NCI-H1092 (cell line): ENCODE measurements around the gene ATP2B1.
"Not testable (repeated sequence)": the region's sequence is repeated elsewhere in the genome, so short reads cannot be mapped to it uniquely, and the experiment has no call there.

Experiments used
- DNase-seq: peaks from one replicate; lab custom pipeline; 2025; lab: John Stamatoyannopoulos, UW

Gene ATP2B1

GRCh38 chr12:89708565-89709156 is at the start of gene ATP2B1:
Gene ATP2B1 (minus strand): TSS chr12:89708838. CDS start chr12:89655886, 52,952 bp downstream.
- peak; percentile 69 for DNase-seq

- DNase-seq: not testable (repeated sequence)
Measured at GRCh38 chr12:89757987-89758386, 49.3 kb upstream of the ATP2B1 start.

- DNase-seq: no peak
Measured at GRCh38 chr12:89756585-89757398, 48.2 kb upstream of the ATP2B1 start.

GRCh38 chr12:89756194-89756584 is 47.6 kb upstream of the ATP2B1 start:
- DNase-seq: no peak

DNA sequence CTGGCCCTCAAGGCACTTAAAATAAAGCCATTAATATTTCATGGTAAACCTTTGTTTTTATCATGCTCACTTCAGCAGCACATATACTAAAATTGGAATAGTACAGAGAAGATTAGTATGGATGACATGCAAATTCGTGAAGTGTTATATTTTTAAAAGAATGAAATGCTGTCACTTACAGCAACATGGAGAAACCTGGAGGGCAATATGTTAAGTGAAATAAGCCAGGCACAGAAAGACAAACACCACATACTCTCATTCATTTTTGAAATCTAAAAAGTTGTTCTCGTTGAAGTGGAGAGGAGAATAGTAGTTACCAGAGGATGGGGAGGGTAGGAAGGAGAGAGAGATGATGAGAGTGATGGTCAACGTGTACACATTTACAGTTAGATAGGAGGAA is 45.4 kb upstream of the ATP2B1 start:
- no peak for DNase-seq

DNA sequence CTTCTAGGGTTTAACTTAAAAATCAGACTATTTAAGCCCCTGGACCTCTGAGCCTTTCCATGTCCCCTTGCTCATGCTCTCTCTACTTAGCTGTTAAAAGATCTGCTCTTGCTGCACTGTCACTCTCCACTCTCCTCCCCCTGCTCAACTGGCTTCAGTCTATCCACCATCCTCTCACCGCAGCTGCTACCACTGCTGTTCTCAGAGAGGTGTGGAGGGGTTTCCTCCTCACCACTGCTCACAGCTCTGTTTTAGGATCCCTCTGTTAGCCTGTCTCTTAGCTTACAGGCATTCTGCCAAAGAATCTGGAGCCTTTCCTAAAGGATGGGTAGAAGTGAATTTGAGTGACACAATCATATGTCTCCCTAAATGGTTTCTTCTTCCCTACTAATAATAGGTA is 43.7 kb upstream of the ATP2B1 start:
- DNase-seq: no peak

DNA sequence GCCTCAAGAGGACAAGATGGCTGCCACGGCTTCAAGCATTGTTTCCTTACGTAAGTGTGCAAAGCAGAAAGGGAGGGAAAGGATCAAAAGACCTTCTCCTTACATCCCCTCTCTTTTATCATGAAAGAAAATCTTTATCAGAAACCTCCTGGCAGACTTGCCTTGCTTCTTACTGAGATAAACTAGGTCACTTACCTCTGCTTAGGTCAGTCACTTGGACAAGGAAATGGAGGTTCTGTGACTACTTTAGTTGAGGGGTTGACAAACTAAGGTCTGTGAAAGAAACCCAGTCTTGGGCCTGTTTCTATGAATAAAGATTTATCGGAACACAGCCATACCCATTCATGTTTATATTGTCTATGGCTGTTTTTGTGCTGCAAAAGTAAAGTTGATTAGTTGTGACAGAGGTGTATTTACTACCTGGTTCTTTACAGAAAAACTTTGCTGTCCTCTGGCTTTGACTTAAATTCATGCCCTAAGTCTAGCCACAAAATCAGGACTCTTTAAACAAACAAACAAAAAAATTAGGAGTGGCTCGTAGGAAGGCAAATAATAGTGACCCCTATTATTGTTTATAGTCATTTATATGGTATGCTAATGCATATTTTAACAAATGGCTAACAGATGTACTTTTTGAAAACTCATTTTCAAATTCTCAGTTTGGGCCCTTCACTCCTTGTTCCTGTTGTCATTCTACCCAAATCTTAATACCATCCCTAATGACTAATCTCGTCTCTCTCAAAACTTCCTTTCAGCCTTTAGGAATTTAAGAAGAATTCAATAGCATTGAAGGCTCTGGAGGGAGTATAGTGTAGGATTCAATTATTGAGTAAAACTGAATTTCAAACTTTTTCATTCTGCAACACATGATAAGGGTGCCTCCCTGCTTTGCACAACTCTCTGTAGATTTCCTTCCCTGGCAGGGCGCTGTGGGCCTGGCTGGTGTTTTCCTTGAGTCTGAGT is 42.0 kb upstream of the ATP2B1 start:
- DNase-seq: no peak

DNA sequence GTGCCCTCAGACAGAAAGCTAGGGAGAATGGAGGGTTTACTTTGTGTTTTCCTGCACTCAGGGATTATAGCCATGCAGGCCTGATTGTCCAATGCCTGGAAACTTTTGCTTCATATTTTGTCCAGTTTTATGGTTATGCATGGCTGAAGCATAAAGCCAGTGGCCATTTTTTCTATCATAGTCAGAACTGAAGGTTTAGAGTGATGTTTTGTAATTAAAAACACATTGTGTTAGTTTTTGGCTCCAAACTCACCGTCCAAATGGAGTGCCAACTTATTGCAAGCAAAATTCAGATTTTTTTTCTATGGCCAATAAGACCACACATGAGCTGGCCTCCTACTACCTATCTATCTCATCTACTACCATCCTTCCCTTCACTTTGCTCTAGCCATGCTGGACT is 40.2 kb upstream of the ATP2B1 start:
- DNase-seq: no peak

- DNase-seq: no peak
Measured at GRCh38 chr12:89745286-89745685, 36.6 kb upstream of the ATP2B1 start.

- DNase-seq: no peak
Measured at GRCh38 chr12:89742337-89743022, 33.8 kb upstream of the ATP2B1 start.

DNA sequence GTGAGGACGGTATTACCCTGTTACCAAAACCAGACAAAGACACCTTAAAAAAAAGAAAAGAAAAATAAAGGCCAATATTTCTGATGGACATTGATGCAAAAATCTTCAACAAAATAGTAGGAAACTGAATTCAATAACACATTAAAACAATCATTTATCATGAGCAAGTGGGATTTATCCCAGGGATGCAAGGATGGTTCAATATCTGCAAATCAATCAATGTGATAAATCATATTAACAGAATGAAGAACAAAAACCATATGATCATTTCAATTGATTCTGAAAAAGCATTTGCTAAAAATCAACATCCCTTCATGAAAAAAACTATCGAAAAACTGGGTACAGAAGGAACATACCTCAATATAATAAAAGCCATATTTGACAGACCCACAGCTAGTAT is 32.3 kb upstream of the ATP2B1 start:
- DNase-seq: no peak

GRCh38 chr12:89736995-89737394 is 28.4 kb upstream of the ATP2B1 start:
- no peak for DNase-seq

DNA sequence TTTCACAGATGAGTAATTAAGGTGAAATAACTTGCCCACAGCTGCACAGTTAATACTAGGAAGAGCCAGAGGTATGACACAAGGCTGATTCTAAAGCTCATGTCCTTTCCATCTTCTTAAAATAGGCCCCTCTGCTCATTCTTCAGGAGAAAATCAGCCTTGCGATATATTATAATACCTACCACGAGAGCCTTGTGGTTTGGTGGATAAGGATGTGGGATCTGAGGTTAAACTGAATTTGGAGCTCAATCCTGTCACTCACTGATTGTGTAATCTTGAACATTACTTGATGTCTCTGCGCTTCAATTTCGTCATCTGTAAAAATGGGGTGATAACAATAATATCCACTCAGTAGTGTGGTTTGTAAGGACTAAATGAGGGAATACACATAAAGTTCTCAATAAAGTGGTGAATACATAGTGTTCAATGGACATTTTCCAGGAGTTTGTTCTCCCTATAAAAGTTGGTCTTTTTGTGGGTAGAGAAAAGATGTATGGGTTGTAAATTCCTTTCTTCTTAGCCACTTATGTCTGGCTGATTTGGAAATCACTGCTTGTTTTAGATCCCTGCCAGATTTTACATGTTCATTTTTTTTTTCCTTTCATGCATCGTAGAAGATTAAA is 25.1 kb upstream of the ATP2B1 start:
- DNase-seq: no peak

DNA sequence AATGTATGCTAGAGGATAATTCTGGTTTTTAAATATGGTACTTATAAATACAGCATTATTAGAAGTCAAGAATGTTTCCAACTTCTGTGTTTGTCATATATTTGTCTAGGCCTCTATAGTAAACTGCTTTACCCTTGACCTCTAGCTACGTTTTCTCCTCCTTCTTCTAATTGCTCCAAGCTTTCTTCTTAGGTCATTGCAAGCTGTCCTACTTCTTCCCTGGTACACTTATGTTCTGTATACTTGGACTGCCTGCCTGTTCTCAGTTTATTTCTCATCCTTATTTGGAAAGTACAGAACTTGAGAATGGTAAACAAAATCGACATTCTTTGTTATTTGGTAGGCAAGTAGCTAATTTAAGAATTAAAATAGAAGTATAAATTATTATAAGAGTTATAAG is 23.9 kb upstream of the ATP2B1 start:
- DNase-seq: no peak

GRCh38 chr12:89731614-89732013 is 23.0 kb upstream of the ATP2B1 start:
- DNase-seq: no peak

GRCh38 chr12:89731089-89731488 is 22.5 kb upstream of the ATP2B1 start:
- DNase-seq: no peak

- DNase-seq: no peak
Measured at GRCh38 chr12:89729946-89730459, 21.4 kb upstream of the ATP2B1 start.

DNA sequence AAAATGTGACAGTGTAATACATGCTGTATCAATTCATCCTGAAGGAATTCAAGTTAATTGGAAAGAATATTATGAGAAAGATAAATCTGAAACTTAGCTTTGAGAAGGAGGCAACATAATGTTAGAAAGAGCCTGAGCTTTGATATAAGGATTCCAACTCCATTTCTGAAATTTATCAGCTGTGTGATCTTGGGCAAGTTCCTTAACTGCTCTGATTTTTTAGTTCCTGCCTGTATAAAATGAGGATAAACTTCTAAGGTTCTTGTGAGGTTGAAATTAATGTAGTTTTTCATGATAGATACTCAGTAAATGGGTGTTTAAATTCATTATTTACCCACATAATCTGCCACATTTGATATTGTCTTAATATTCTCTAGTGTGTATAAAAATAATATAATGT is 14.6 kb upstream of the ATP2B1 start:
- DNase-seq: no peak

DNA sequence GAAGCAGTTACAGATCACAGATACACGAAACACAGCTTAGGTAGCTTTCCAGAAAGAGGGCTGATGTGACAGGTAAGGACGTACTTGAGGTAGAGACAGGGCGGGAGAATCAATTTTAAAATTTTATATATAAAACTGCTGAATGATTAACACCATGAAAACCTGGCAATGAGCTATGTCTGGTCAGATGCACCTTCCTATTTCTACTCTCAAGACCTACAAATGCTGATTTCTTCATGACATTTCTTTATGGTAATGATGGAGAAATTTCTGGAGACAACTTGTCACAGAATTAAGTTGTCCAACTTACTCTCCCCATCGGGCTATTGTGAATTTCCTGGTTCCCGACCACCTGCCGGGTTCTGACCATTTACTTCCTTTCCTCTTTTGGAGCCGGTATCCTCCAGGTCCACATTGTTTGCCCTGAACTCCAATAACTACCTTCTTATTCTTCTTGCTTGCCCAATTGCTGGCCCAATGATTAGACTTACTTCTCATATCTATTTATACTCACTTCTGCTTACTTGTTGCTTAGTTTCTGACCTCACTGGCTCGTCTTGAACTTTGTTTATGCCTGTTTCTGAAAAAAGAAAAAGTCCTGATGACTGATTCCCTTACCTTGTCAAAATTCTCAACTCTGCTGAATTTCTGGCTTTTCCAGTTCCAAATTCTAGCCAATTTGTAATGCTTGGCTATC is 12.8 kb upstream of the ATP2B1 start:
- no peak for DNase-seq

DNA sequence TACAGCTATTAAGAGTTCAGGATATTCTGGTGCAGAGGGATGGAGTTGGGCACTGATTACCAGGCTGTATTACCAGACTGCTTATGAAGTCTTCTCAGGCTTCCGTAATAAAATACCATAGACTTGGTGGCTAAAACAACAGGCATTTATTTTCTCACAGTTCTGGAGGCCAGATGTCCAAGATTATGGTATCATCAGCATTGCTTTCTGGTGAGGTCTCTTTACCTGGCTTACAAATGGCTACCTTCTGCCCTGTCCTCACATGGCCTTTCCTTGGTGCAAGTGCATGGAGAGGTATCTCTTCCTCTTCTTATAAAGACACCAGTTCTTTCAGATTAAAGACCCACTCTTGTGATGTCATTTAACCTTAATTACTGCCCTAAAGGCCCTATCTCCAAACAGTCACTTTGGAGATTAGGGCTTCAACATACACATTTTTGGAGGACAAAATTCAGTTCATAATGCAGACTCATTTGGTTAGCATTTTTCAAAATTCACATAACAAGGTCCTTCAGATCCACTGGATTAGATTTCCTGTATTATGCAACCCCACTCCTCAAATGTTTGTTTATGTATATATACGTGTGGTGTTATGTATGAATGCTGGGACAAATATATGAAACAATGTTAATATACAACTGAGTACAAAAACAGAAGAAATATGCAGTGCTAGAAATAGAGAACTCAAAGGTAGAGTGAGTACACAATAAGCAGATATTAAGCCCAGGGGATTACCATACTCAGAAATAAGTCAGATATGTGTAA is 9.3 kb upstream of the ATP2B1 start:
- DNase-seq: no peak
